Measurements from ENCODE around the gene SYNPO. TPM values are rescaled to one million over a fixed set of nuclear protein-coding genes. Genes with fewer than 3 reads are reported as not detected.
A peak's percentile ranks its signal among the peaks of the same experiment; 100 is the strongest.

Gene SYNPO
- total and polyA plus RNA-seq, 8 donors, result 23.3 to 68.3 (median 28.8) TPM

- H3K27ac ChIP-seq, result no peak overlapping the region
- no peak for DNase-seq
- H3K9me3 ChIP-seq, result no peaks in the 10 kb centered on the region
- no peaks in the 10 kb centered on the region for H3K27me3 ChIP-seq
- H3K36me3 ChIP-seq, result peaks cover 5 to 34% (median 31%) of the 10 kb centered on the region in 3 donors
- TF ChIP-seq, protein P1, sequence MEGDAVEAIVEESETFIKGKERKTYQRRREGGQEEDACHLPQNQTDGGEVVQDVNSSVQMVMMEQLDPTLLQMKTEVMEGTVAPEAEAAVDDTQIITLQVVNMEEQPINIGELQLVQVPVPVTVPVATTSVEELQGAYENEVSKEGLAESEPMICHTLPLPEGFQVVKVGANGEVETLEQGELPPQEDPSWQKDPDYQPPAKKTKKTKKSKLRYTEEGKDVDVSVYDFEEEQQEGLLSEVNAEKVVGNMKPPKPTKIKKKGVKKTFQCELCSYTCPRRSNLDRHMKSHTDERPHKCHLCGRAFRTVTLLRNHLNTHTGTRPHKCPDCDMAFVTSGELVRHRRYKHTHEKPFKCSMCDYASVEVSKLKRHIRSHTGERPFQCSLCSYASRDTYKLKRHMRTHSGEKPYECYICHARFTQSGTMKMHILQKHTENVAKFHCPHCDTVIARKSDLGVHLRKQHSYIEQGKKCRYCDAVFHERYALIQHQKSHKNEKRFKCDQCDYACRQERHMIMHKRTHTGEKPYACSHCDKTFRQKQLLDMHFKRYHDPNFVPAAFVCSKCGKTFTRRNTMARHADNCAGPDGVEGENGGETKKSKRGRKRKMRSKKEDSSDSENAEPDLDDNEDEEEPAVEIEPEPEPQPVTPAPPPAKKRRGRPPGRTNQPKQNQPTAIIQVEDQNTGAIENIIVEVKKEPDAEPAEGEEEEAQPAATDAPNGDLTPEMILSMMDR (IDR thresholded peaks at IDR 0.05), result no peak
- H3K4me3 ChIP-seq, result no peak overlapping the region
- no peaks in the 10 kb centered on the region for H3K4me1 ChIP-seq
- FAIRE-seq, result no peak
- intact Hi-C loops (cut with DNase I), result no loop called here
- 76 to 80% methylated on average over 1 of the region's 1 CpG for WGBS, 2 donors
- no peak for ATAC-seq
Observed at GRCh38 chr5:150689120-150689519, 48.7 kb downstream of the SYNPO start.

DNA sequence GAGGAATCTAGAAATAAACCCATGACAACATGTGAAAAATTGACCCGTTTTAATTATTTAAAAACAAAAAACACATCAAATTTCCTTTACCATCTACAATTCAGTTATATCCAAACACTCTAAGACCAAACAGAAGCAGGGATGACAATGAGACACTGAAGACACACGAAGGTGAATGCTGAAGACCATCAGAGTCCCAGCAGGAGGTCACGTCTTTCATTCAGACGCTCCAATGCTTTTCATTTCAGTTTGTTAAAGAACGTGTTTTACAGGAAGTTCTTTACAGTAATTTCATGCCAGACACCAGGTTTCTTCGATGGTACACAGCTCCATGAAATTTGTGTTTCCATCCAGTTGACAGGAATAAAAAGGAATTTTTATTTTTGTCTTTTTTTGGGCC lies 50.3 kb downstream of the SYNPO start:
- H3K27me3 ChIP-seq, result no peaks in the 10 kb centered on the region
- TF ChIP-seq, protein P1 (IDR thresholded peaks at IDR 0.05), result no peak
- H3K4me1 ChIP-seq, result no peaks in the 10 kb centered on the region
- no peak overlapping the region for H3K27ac ChIP-seq
- H3K9me3 ChIP-seq, result no peaks in the 10 kb centered on the region
- peaks cover 5 to 50% (median 48%) of the 10 kb centered on the region in 3 donors for H3K36me3 ChIP-seq
- intact Hi-C loops (cut with DNase I), result no loop called here
- ATAC-seq, result no peak
- 78 to 80% methylated on average over 6 of the region's 6 CpGs for WGBS, 2 donors
- DNase-seq, result no peak
- H3K4me3 ChIP-seq, result no peak overlapping the region
- FAIRE-seq, result no peak

DNA sequence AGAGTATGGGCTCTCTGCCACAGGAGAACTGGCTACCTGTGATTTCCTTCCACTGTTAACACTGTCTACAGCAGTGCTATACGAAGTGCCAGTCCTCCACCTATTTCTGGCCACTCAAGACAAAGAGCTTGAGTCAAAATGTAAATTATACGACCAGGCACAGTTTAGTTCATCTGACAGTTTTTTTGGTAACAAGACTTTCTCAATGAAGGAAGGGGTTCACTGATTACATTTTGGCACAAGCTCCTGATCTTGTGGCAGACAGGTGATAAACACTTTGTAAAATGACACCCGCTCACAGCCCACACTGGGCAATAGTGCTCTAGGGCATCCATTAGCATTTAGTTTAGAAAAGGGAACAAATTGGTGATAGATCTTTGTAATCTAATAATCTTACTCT lies 51.8 kb downstream of the SYNPO start:
- H3K27ac ChIP-seq, result no peak overlapping the region
- intact Hi-C loops (cut with DNase I), result no loop called here
- peaks cover 5 to 65% (median 56%) of the 10 kb centered on the region in 3 donors for H3K36me3 ChIP-seq
- 88 to 90% methylated on average over 3 of the region's 3 CpGs for WGBS, 2 donors
- ATAC-seq (no peak), DNase-seq (no peak), FAIRE-seq (no peak)
- TF ChIP-seq, protein P1 (IDR thresholded peaks at IDR 0.05), result no peak
- H3K4me3 ChIP-seq, result no peak overlapping the region
- no peaks in the 10 kb centered on the region for H3K9me3 ChIP-seq
- no peaks in the 10 kb centered on the region for H3K4me1 ChIP-seq
- no peaks in the 10 kb centered on the region for H3K27me3 ChIP-seq

GRCh38 chr5:150694612-150695011 lies 54.2 kb downstream of the SYNPO start:
- no peak for FAIRE-seq
- 89% methylated on average over 3 of the region's 3 CpGs for WGBS, 2 donors
- H3K36me3 ChIP-seq, result peaks cover 5 to 78% (median 56%) of the 10 kb centered on the region in 3 donors

DNA sequence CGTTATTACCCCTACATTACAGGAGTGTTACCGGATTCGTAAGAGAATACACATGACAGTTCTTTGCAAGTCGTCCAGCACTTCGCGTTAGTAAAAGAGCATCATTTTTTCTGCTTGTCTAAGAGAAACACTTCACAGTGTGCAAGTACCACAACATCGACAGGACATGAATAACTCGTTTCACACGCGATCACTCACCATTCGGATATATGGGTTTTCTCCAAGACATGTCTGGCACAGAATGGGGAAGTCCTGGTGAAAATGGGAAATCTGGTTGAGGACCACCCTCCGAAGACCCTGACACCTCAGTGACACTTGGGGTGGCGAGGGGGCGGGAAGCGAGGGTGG lies 59.8 kb downstream of the SYNPO start:
- ATAC-seq (peak in 2 of 4 donors; percentile 10 to 18), FAIRE-seq (no peak)
- peak overlapping the region; percentile 61 to 92 (median 88) for H3K27ac ChIP-seq

More at GRCh38 chr5:150694612-150695011, 54.2 kb downstream of the SYNPO start:
- Histone ChIP-seq H3K4me1 (peaks cover 6 to 8% (median 7%) of the 10 kb centered on the region in 3 donors), H3K4me3 (no peak overlapping the region), H3K9me3 (no peaks in the 10 kb centered on the region), H3K27me3 (no peaks in the 10 kb centered on the region), H3K27ac (no peak overlapping the region)
- DNase-seq, result no peak
- no peak for ATAC-seq
- TF ChIP-seq, protein P1 (IDR thresholded peaks at IDR 0.05), result no peak
- intact Hi-C loops (cut with DNase I), result no loop called here

More for the DNA sequence above, 59.8 kb downstream of the SYNPO start:
- H3K9me3 ChIP-seq, result no peaks in the 10 kb centered on the region
- WGBS, 2 donors, result 0 to 1% methylated on average over 15 of the region's 15 CpGs
- H3K4me1 ChIP-seq, result peaks cover 9 to 14% (median 11%) of the 10 kb centered on the region in 3 donors
- TF ChIP-seq, protein P1 (IDR thresholded peaks at IDR 0.05), result no peak
- DNase-seq, result no peak
- intact Hi-C loops (cut with DNase I), result loop anchor here in 1 of 3 donors (10.0 kb wide), 1 partner anchor 145 kb away; the partner anchor contains the start of gene IRGM
- H3K4me3 ChIP-seq, result peak overlapping the region; percentile 53 to 98 (median 76)
- no peaks in the 10 kb centered on the region for H3K27me3 ChIP-seq
- peaks cover 0 to 33% (median 14%) of the 10 kb centered on the region in 3 donors for H3K36me3 ChIP-seq

Data from pancreas (tissue), 10 donors.